Spinal cord (tissue), 10 donors: ENCODE measurements around the gene CCDC183. TPM values are rescaled to one million over a fixed set of nuclear protein-coding genes. Genes with fewer than 3 reads are reported as not detected.
A peak's percentile ranks its signal among the peaks of the same experiment; 100 is the strongest.
"Not testable (repeated sequence)": the region's sequence is repeated elsewhere in the genome, so short reads cannot be mapped to it uniquely, and the experiment has no call there.

Experiments used
- DNase-seq, 6 donors: peaks; one replicate each; pipeline versions ENCODE4 v3.0.0 to v3.0.0-alpha.2; 2013 to 2015; ENCODE audit warnings: low spot score in 6 of 6, low read depth in 4 of 6
- H3K27ac ChIP-seq: one replicate; pipeline ENCODE4 v1.5.1; 2013; ENCODE audit warnings: low read depth, low read length, control low read depth
- H3K27me3 ChIP-seq: one replicate; pipeline ENCODE4 v1.6.1; 2013; ENCODE audit warnings: low read length; ENCODE audit not compliant: control insufficient read depth, insufficient read depth
- H3K36me3 ChIP-seq: one replicate; pipeline ENCODE4 v1.6.1; 2013; ENCODE audit warnings: low read length; ENCODE audit not compliant: control insufficient read depth, insufficient read depth
- H3K4me1 ChIP-seq: one replicate; pipeline ENCODE4 v1.6.1; 2013; ENCODE audit warnings: low read length; ENCODE audit not compliant: control insufficient read depth, insufficient read depth
- H3K4me3 ChIP-seq: one replicate; pipeline ENCODE4 v1.5.1; 2013; ENCODE audit warnings: low read depth, low read length, control low read depth
- H3K9me3 ChIP-seq: one replicate; pipeline ENCODE4 v1.6.1; 2013; ENCODE audit warnings: low read length; ENCODE audit not compliant: control insufficient read depth, insufficient read depth
- WGBS: methylation state at CpG from one replicate; pipeline ENCODE4 v1.1.5; 2013; ENCODE audit warnings: missing lambda C conversion rate; ENCODE audit not compliant: insufficient coverage; 5-methylcytosine and 5-hydroxymethylcytosine counted together
- polyA plus RNA-seq, 2 donors: library from polyadenylated mRNA; unstranded; fragments of 120-200 nt; gene quantifications; one replicate each; pipeline ENCODE4 v1.2.1, GENCODE V29; 2013; ENCODE audit not compliant: insufficient read length in 2 of 2
- total RNA-seq, 2 donors: library from RNA; depleted of rRNA in 1 of 2; stranded (reverse); fragments of 120-200 nt in 1 of 2; fragments of >200 nt in 1 of 2; gene quantifications; one replicate each; pipeline versions ENCODE4 v1.2.3 to v1.2.4, GENCODE V29; 2013 to 2014
- donor health status: healthy.

The CCDC183 gene
- total and polyA plus RNA-seq, 4 donors = 0.89 to 7.2 (median 3.2) TPM

DNA sequence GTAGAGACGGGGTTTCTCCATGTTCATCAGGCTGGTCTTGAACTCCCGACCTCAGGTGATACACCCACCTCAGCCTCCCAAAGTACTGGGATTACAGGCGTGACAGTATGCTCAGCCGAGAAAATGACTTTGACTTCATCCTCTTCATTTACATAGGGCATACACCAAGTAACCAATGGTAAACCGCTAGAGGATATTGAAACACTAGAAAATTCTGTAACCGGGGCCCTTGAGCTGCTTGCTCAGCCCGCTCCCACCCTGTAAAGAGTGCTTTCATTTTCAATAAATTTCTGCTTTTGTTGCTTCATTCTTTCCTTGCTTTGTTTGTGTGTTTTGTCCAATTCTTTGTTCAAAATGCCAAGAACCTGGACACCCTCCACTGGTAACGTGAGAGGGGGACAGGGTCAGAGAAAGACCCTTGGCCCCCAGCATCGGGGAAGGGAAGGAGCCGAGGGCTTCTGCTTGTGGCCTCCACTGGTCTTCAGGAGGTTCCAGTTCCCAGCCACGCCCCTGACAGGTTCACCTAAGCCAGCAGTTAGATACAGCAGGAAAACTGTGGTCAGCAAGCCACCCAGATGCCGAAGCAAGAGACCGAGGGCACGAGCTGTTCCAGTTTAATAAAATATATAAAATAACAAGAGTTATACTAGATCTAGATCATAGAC, 30.3 kb upstream of the CCDC183 start:
- peaks cover 11% of the 10 kb centered on the region for H3K27me3 ChIP-seq
- peaks cover 12% of the 10 kb centered on the region for H3K4me1 ChIP-seq
- 79% methylated on average over 7 of the region's 14 CpGs for WGBS
- H3K9me3 ChIP-seq, H3K4me3 ChIP-seq, H3K36me3 ChIP-seq, DNase-seq, H3K27ac ChIP-seq: not testable (repeated sequence)

DNA sequence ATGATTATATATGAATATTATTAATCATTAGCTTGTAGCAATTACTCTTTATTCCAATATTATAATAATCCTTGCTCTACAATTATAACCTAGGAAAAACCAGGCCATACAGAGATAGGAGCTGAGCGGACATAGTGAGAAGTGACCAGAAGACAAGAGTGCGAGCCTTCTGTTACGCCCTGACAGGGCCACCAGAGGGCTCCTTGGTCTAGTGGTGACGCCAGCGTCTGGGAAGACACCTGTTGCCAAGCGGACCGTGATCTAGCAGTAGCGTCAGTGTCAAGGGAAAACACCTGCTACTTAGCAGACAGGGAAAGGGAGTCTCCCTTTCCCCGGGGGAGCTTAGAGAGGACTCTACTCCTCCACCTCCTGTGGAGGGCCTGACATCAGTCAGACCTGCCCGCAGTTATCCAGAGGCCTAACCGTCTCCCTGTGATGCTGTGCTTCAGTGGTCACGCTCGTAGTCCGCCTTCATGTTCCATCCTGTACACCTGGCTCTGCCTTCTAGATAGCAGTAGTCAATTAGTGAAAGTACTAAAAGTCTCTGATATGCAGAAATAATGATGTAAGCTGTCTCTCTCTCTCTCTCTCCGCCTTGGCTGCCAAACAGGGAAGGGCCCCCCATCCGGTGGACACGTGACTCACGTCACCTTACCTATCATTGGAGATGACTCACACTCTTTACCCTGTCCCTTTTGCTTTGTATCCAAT, 29.6 kb upstream of the CCDC183 start:
- H3K27ac ChIP-seq, H3K9me3 ChIP-seq, H3K36me3 ChIP-seq, H3K4me3 ChIP-seq, H3K4me1 ChIP-seq: not testable (repeated sequence)
- 50% methylated on average over 11 of the region's 18 CpGs for WGBS
- peaks cover 11% of the 10 kb centered on the region for H3K27me3 ChIP-seq
- DNase-seq = peak in 2 of 6 donors; percentile 34 to 71

DNA sequence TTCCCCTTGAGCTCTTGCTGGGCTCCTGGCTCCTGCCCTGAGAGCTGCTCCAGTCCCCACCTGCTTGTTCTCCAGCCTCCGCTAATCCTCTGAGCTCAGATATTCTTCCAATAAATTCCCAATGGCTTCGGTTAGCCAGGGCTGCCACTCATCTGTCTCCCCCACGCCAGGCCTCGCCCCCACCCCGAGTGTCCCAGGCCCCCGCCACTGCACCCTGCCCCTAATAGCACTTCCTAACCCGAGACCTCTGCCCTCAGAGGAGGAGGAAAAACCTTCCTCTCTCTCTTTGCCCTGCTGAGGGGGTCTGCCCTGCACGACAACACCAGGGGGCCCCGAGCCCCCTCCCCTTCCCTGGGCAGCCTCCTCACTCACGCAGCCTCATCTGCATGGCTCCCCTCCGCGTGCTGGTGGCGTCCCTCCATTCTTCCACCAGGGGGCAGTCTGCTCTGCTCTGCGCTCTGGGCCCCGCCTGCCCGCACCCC, 26.4 kb upstream of the CCDC183 start:
- 22% methylated on average over 8 of the region's 16 CpGs for WGBS
- Histone ChIP-seq H3K4me3 (no peak overlapping the region), H3K27me3 (peaks cover 3% of the 10 kb centered on the region), H3K36me3 (no peaks in the 10 kb centered on the region), H3K9me3 (no peaks in the 10 kb centered on the region), H3K27ac (no peak overlapping the region), H3K4me1 (peaks cover 3% of the 10 kb centered on the region)
- no peak for DNase-seq

DNA sequence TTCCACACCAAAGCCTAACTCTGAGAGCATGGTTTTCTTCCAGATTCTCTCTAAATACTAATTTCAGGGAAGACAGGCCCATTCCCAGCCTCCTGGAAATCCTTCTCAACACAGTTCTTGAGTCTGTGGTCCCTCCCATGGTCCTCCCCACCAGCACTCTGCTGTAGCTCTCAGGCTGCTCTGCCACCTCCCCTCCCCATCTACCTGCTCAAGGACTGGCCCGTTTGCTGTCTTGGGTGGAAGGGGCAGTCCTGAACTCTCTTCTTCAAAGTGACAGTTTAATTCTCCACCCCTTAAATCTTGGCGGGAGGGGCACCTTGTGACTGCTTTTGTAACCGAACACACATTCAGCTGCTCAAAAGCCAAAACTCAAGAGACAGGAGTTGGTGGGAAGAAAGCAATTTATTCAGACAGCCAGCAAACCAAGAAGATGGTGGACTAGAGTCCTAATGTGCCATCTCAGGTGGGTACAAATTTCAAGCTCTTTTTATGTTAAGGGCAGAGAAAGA, 24.2 kb upstream of the CCDC183 start:
- H3K9me3 ChIP-seq = no peaks in the 10 kb centered on the region
- no peak for DNase-seq
- H3K27ac ChIP-seq = no peak overlapping the region
- peaks cover 3% of the 10 kb centered on the region for H3K4me1 ChIP-seq
- H3K27me3 ChIP-seq = peaks cover 3% of the 10 kb centered on the region
- H3K4me3 ChIP-seq = no peak overlapping the region
- no CpG with 5 or more reads among the region's 3 CpGs for WGBS
- no peaks in the 10 kb centered on the region for H3K36me3 ChIP-seq

DNA sequence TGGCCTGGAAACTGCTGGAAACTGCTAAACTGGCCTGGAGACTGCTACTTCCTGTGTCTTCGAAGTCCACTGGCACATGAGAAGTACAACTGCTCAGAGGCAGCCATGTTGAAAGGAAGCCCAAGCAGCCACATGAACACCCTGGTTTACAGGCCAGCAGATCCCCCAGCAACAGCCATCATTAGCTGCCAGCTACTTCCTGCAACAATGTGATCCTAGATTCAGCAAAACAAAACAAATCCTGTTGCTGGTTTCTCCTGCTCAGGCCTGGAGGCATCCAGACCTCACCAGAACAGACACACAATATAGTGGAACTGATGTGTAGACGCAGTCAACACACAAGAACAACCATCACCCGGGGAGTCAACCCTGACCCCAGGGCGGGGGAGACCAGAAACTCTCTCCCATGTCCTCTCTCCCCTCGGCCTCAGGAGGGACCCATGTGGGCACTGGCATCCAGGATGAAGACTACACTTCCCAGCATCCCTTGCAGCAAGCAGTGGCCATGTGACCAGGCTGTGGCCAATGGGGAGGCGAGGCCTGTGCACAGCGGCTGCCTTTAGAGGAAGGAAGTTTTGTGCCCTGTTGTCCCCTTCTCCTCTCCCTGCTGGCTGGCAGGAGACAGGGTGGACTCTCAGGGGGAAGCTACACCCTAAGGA, 22.6 kb upstream of the CCDC183 start:
- peaks cover 3% of the 10 kb centered on the region for H3K27me3 ChIP-seq
- DNase-seq = peak in 1 of 6 donors; percentile 58
- H3K4me3 ChIP-seq = no peak overlapping the region
- 87% methylated on average over 5 of the region's 7 CpGs for WGBS
- H3K27ac ChIP-seq = no peak overlapping the region
- H3K4me1 ChIP-seq = peaks cover 3% of the 10 kb centered on the region
- no peaks in the 10 kb centered on the region for H3K36me3 ChIP-seq
- H3K9me3 ChIP-seq = no peaks in the 10 kb centered on the region

DNA sequence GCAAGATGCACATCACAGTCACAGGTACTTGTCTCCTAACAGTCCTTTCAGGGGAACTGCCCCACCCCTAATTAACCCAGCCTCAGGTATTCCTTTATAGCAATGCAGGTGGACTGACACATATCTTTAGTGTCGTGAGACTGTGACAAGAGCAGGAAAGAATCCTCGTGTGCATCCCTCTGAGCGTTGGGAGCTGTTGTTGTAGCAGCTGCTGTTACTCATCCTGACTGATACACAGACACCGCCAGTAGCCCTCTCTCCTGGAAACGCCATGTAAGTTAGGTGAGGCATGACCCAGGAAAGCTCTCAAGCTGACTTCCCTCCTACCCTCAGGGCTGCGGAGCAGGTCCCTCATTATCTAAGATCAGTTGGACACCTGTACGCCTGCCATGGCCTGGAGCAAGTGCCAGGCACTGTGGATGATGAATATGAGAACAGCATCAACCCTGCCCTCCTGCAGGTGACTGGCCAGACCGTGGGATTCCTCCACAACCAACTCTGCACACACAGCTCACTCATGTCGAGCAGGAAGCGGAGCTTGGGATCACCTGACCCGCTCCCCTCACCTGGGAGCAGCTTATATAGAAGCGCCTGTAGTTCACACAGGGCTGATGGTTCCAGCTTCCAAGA, 21.6 kb upstream of the CCDC183 start:
- peaks cover 3% of the 10 kb centered on the region for H3K4me1 ChIP-seq
- no peaks in the 10 kb centered on the region for H3K36me3 ChIP-seq
- peaks cover 3% of the 10 kb centered on the region for H3K27me3 ChIP-seq
- no peak overlapping the region for H3K27ac ChIP-seq
- DNase-seq = no peak
- H3K4me3 ChIP-seq = no peak overlapping the region
- no peaks in the 10 kb centered on the region for H3K9me3 ChIP-seq
- WGBS = 89% methylated on average over 12 of the region's 12 CpGs

DNA sequence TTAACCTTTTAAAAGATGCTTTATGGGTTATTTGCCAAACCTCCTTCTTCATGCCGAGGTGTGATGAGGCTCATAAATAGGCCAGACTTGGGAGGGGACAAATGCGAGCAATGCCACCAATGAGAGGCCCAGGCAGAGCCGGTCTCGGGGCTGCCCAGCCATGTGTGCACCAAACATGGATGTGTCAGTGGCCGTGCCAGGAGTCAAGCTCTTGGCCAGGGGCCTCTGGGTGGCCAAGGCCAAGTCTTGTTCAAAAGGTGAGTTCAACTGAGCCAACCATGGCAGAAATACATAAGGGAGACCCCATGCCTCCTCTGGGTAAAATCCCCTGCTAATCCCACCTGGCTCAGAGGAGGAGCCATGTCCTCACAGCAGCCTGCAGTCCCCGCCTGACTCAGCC, 20.9 kb upstream of the CCDC183 start:
- WGBS = 82% methylated on average over 5 of the region's 6 CpGs
- DNase-seq = no peak
- Histone ChIP-seq H3K36me3 (no peaks in the 10 kb centered on the region), H3K4me3 (no peak overlapping the region), H3K27me3 (peaks cover 3% of the 10 kb centered on the region), H3K4me1 (no peaks in the 10 kb centered on the region), H3K27ac (no peak overlapping the region), H3K9me3 (no peaks in the 10 kb centered on the region)

DNA sequence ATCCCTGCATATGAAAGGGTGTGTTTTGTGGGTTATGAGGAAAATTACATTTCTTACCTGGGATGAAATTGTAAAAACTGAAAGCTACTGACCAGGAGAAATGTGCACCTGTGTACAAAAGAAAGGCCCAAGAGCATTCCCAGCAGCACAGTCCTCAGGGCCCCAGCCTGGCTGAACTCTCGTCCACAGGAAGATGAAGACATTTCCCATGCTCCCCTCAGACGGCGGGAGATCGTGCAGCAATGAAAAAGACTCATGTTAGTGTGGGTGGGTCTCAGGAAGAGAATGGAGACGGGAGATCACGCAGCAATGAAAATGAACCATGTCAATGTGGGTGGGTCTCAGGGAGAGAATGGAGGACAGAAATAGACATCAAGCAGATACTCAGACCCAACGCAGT, 19.2 kb upstream of the CCDC183 start:
- Histone ChIP-seq H3K27ac (peak overlapping the region; percentile 33), H3K36me3 (no peaks in the 10 kb centered on the region), H3K27me3 (peaks cover 3% of the 10 kb centered on the region), H3K4me3 (no peak overlapping the region), H3K9me3 (no peaks in the 10 kb centered on the region), H3K4me1 (no peaks in the 10 kb centered on the region)
- WGBS = 73% methylated on average over 7 of the region's 7 CpGs
- DNase-seq = no peak

DNA sequence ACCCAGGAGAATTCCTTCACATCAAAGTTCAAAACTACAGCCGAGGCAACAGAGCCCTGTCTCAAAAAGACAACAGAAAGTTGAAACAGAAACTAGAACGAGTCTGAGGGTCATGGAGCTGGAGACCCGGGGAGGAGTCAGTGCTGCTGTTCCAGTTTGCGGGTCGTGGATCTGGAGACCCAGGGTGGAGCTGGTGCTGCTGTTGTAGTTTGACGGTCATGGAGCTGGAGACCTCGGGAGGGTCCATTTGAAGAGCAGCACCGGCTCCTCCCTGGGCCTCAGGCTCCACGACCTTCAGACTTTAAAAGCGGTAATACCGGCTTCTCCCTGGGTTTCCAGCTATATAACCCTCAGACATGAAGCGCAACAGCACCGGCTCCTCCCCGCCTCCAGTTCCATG, 18.8 kb upstream of the CCDC183 start:
- H3K4me3 ChIP-seq = no peak overlapping the region
- peaks cover 3% of the 10 kb centered on the region for H3K27me3 ChIP-seq
- H3K9me3 ChIP-seq = no peaks in the 10 kb centered on the region
- DNase-seq = no peak
- WGBS = 87% methylated on average over 14 of the region's 14 CpGs
- H3K4me1 ChIP-seq = no peaks in the 10 kb centered on the region
- H3K27ac ChIP-seq = peak overlapping the region; percentile 33
- H3K36me3 ChIP-seq = no peaks in the 10 kb centered on the region
